A673 (cell line): Measurements from ENCODE around the gene UBFD1.

Experiments
- CTCF ChIP-seq: fragments of 300-800, 200-600 bp; sonication (generic); conservative IDR thresholded peaks from 2 replicates; pipeline ENCODE4 v1.5.1; 2017; ENCODE audit warnings: low read depth, mild to moderate bottlenecking, antibody characterized with exemption, low read length, moderate library complexity, mixed read lengths
- EZH2 ChIP-seq: fragments of 200-600 bp; sonication (generic); IDR thresholded peaks from 2 replicates; pipeline ENCODE4 v1.6.1; 2017; ENCODE audit warnings: borderline replicate concordance, low read depth, mild to moderate bottlenecking, mixed read lengths, antibody characterized with exemption, low read length; ENCODE audit not compliant: poor library complexity, severe bottlenecking

GRCh38 chr16:23566724-23567123 is 9.2 kb downstream of the UBFD1 start:
- TF ChIP-seq CTCF (no peak), EZH2 (no peak)
